ENCODE data around the gene ZFC3H1. TPM values are rescaled to one million over a fixed set of nuclear protein-coding genes. Genes with fewer than 3 reads are reported as not detected.

The ZFC3H1 gene
- total and polyA plus RNA-seq, 9 of the 15 experiments (the other 6 are each of a cell fraction or from before 2014, with no cell fraction given), result 14.8 to 80.5 (median 22.1) TPM

GRCh38 chr12:71567537-71567936 lies 96.1 kb downstream of the ZFC3H1 start (continued):
- peak; percentile 27; the same call in 1 of the 2 replicates for TF ChIP-seq JUND (IDR thresholded peaks at IDR 0.05; ENCODE audit: borderline replicate concordance, low read depth, low read length)
- no peak; the same call in 2 of the 3 replicates for TF ChIP-seq JUND (tag; IDR thresholded peaks at IDR 0.05; ENCODE audit: borderline replicate concordance, low read depth, low read length)
- TF ChIP-seq TEAD4 (IDR thresholded peaks at IDR 0.05; ENCODE audit: low read length), result no peak
- TF ChIP-seq TEAD4 (CRISPR knock-in tag; IDR thresholded peaks at IDR 0.05; ENCODE audit: borderline replicate concordance), result no peak
- no peak for TF ChIP-seq HOMEZ (CRISPR knock-in tag; IDR thresholded peaks at IDR 0.05)
- TF ChIP-seq ATF2 (CRISPR knock-in tag; IDR thresholded peaks at IDR 0.05), result no peak
- TF ChIP-seq DIDO1 (tag; IDR thresholded peaks at IDR 0.05; ENCODE audit: low read depth), result no peak
- no peak for TF ChIP-seq HDAC6 (IDR thresholded peaks at IDR 0.05; ENCODE audit: low read depth, low read length)
- no peak for TF ChIP-seq ZNF79 (CRISPR knock-in tag; IDR thresholded peaks at IDR 0.05; ENCODE audit: low read depth)
- no peak for TF ChIP-seq HIVEP1 (CRISPR knock-in tag; IDR thresholded peaks at IDR 0.05)
- TF ChIP-seq CBX8 (IDR thresholded peaks at IDR 0.05; ENCODE audit: borderline replicate concordance, extremely low read depth, low read depth, low read length, poor library complexity, severe bottlenecking), result no peak
- TF ChIP-seq FOXJ3 (CRISPR knock-in tag; IDR thresholded peaks at IDR 0.05), result no peak
- TF ChIP-seq CBX2 (IDR thresholded peaks at IDR 0.05; ENCODE audit: insufficient read depth, low read length, poor library complexity, severe bottlenecking), result no peak
- no peak for TF ChIP-seq ATF4 (CRISPR knock-in tag; IDR thresholded peaks at IDR 0.05)
- no peak for TF ChIP-seq ZNF644 (tag; IDR thresholded peaks at IDR 0.05; ENCODE audit: low read depth)
- TF ChIP-seq YY1 (IDR thresholded peaks at IDR 0.05; ENCODE audit: borderline replicate concordance in 1 of 3, control insufficient read depth in 1 of 3, extremely low read depth in 1 of 3, insufficient read depth in 3 of 3, insufficient read length in 1 of 3, insufficient replicate concordance in 2 of 3, low read depth in 1 of 3, low read length in 2 of 3), result peak in 1 of 3 experiments; percentile 56
- no peak for TF ChIP-seq ZBED1 (IDR thresholded peaks at IDR 0.05)
- TF ChIP-seq SNIP1 (IDR thresholded peaks at IDR 0.05; ENCODE audit: low read depth), result no peak
- no peak for TF ChIP-seq PHTF2 (CRISPR knock-in tag; IDR thresholded peaks at IDR 0.05)
- TF ChIP-seq ZNF224 (CRISPR knock-in tag; IDR thresholded peaks at IDR 0.05), result no peak
- no peak for TF ChIP-seq ASH1L (IDR thresholded peaks at IDR 0.05; ENCODE audit: borderline replicate concordance, low read depth, partially characterized antibody)
- no peak for TF ChIP-seq ZNF174 (CRISPR knock-in tag; IDR thresholded peaks at IDR 0.05)

All from K562 (cell line).